ENCODE data around the gene RAB38. TPM values are rescaled to one million over a fixed set of nuclear protein-coding genes. Genes with fewer than 3 reads are reported as not detected.

Gene RAB38
- total RNA-seq, 1 donor from 2014 or later, result not detected

GRCh38 chr11:88119561-88119960 lies 55.7 kb downstream of the RAB38 start:
- Histone ChIP-seq H3K4me3 (no peak overlapping the region), H3K9me3 (no peaks in the 10 kb centered on the region), H3K4me1 (no peaks in the 10 kb centered on the region), H3K36me3 (no peaks in the 10 kb centered on the region), H3K27me3 (no peaks in the 10 kb centered on the region), H3K27ac (no peak overlapping the region)
- no peak for DNase-seq (ENCODE audit: low spot score in 2 of 2)
- intact Hi-C loops (cut with DNase I), result no loop called here
- TF ChIP-seq CTCF (IDR thresholded peaks at IDR 0.05), result no peak

- intact Hi-C loops (cut with DNase I), result no loop called here
Measured at GRCh38 chr11:88117281-88117858, 57.9 kb downstream of the RAB38 start.

GRCh38 chr11:88115828-88116755 lies 59.2 kb downstream of the RAB38 start:
- Histone ChIP-seq H3K4me1 (no peaks in the 10 kb centered on the region), H3K27ac (no peak overlapping the region), H3K27me3 (no peaks in the 10 kb centered on the region), H3K9me3 (no peaks in the 10 kb centered on the region), H3K4me3 (no peak overlapping the region), H3K36me3 (no peaks in the 10 kb centered on the region)
- no peak for DNase-seq (ENCODE audit: low spot score in 2 of 2)
- intact Hi-C loops (cut with DNase I), result no loop called here
- TF ChIP-seq CTCF (IDR thresholded peaks at IDR 0.05), result no peak

More at GRCh38 chr11:88117281-88117858, 57.9 kb downstream of the RAB38 start:
- Histone ChIP-seq H3K4me3 (no peak overlapping the region), H3K27ac (no peak overlapping the region), H3K4me1 (no peaks in the 10 kb centered on the region), H3K27me3 (no peaks in the 10 kb centered on the region), H3K9me3 (no peaks in the 10 kb centered on the region), H3K36me3 (no peaks in the 10 kb centered on the region)
- DNase-seq (ENCODE audit: low spot score in 2 of 2), result no peak
- TF ChIP-seq CTCF (IDR thresholded peaks at IDR 0.05), result no peak

- Histone ChIP-seq H3K4me3 (no peak overlapping the region), H3K4me1 (no peaks in the 10 kb centered on the region), H3K27me3 (no peaks in the 10 kb centered on the region), H3K36me3 (no peaks in the 10 kb centered on the region), H3K27ac (no peak overlapping the region), H3K9me3 (no peaks in the 10 kb centered on the region)
- no peak for DNase-seq (ENCODE audit: low spot score in 2 of 2)
- intact Hi-C loops (cut with DNase I), result no loop called here
- TF ChIP-seq CTCF (IDR thresholded peaks at IDR 0.05), result no peak
Measured at GRCh38 chr11:88114486-88115045, 60.7 kb downstream of the RAB38 start.

GRCh38 chr11:88106666-88107065 lies 68.6 kb downstream of the RAB38 start:
- no peak for TF ChIP-seq CTCF (IDR thresholded peaks at IDR 0.05)
- DNase-seq (ENCODE audit: low spot score in 2 of 2), result no peak
- H3K27ac ChIP-seq, result no peak overlapping the region
- H3K4me3 ChIP-seq, result no peak overlapping the region
- H3K9me3 ChIP-seq, result peaks cover 0 to 3% of the 10 kb centered on the region in 2 donors
- no peaks in the 10 kb centered on the region for H3K27me3 ChIP-seq
- intact Hi-C loops (cut with DNase I), result no loop called here
- H3K4me1 ChIP-seq, result no peaks in the 10 kb centered on the region
- H3K36me3 ChIP-seq, result no peaks in the 10 kb centered on the region

All from ascending aorta (tissue), 2 donors.